Measurements from ENCODE around the gene UIMC1. TPM values are rescaled to one million over a fixed set of nuclear protein-coding genes. Genes with fewer than 3 reads are reported as not detected.

Gene UIMC1
- total RNA-seq, 2 experiments from 2014 or later, result 42.7 to 78.5 TPM

- Histone ChIP-seq H3K79me2 (ENCODE audit: insufficient read depth, low read depth, low read length) (no peaks in the 10 kb centered on the region), H3K27ac (ENCODE audit: low read depth, low read length, poor library complexity, severe bottlenecking) (no peak overlapping the region), H3K4me1 (ENCODE audit: insufficient read depth, low read length, poor library complexity, severe bottlenecking) (no peaks in the 10 kb centered on the region), H3K36me3 (ENCODE audit: insufficient read depth, low read length) (no peaks in the 10 kb centered on the region), H3K4me2 (ENCODE audit: low read length) (no peak overlapping the region), H4K20me1 (ENCODE audit: insufficient read depth, low read length) (no peaks in the 10 kb centered on the region), H3K4me3 (ENCODE audit: low read depth, low read length, poor library complexity, severe bottlenecking) (no peak overlapping the region), H3K9me3 (ENCODE audit: low read length) (no peaks in the 10 kb centered on the region), H2AFZ (ENCODE audit: low read length) (no peak overlapping the region), H3K9me2 (ENCODE audit: insufficient read depth, low read length) (no peaks in the 10 kb centered on the region)
- CTCF ChIA-PET (ENCODE audit: unreplicated experiment), result no interaction called here
- no TSS peak for BruUV-seq (replicated peaks)
- TF ChIP-seq CTCF (conservative IDR thresholded peaks at IDR 0.05; ENCODE audit: low read length), result no peak
- no peak for TF ChIP-seq EZH2phosphoT487 (IDR thresholded peaks at IDR 0.05; ENCODE audit: borderline replicate concordance, low read depth, low read length)
- no peak for DNase-seq (ENCODE audit: low spot score)
- intact Hi-C loops (cut with micrococcal nuclease; ENCODE audit: unreplicated experiment), result no loop called here
- POLR2A ChIA-PET, result no interaction called here
These were observed 130.6 kb downstream of the UIMC1 start for GRCh38 chr5:176875783-176876505.

- no peaks in the 10 kb centered on the region for H3K4me1 ChIP-seq (ENCODE audit: insufficient read depth, low read length, poor library complexity, severe bottlenecking)
- intact Hi-C loops (cut with micrococcal nuclease; ENCODE audit: unreplicated experiment), result no loop called here
- DNase-seq (ENCODE audit: low spot score), result no peak
- no peak overlapping the region for H2AFZ ChIP-seq (ENCODE audit: low read length)
- ChIA-PET CTCF (ENCODE audit: unreplicated experiment) (interaction anchor here (0.6 kb wide), 1 partner anchor 24 kb away, joined by 4 read pairs; the partner anchor contains the start of gene HK3), POLR2A (no interaction called here)
- H4K20me1 ChIP-seq (ENCODE audit: insufficient read depth, low read length), result no peaks in the 10 kb centered on the region
- H3K9me3 ChIP-seq (ENCODE audit: low read length), result no peaks in the 10 kb centered on the region
- H3K4me2 ChIP-seq (ENCODE audit: low read length), result no peak overlapping the region
- H3K27ac ChIP-seq (ENCODE audit: low read depth, low read length, poor library complexity, severe bottlenecking), result no peak overlapping the region
- H3K36me3 ChIP-seq (ENCODE audit: insufficient read depth, low read length), result no peaks in the 10 kb centered on the region
- no peaks in the 10 kb centered on the region for H3K9me2 ChIP-seq (ENCODE audit: insufficient read depth, low read length)
- no peaks in the 10 kb centered on the region for H3K79me2 ChIP-seq (ENCODE audit: insufficient read depth, low read depth, low read length)
- TF ChIP-seq EZH2phosphoT487 (IDR thresholded peaks at IDR 0.05; ENCODE audit: borderline replicate concordance, low read depth, low read length) (no peak), CTCF (conservative IDR thresholded peaks at IDR 0.05; ENCODE audit: low read length) (no peak)
- no TSS peak for BruUV-seq (replicated peaks)
- no peak overlapping the region for H3K4me3 ChIP-seq (ENCODE audit: low read depth, low read length, poor library complexity, severe bottlenecking)
These were observed 131.5 kb downstream of the UIMC1 start for GRCh38 chr5:176875014-176875550.

- H3K9me3 ChIP-seq (ENCODE audit: low read length), result no peaks in the 10 kb centered on the region
- no peak overlapping the region for H3K4me3 ChIP-seq (ENCODE audit: low read depth, low read length, poor library complexity, severe bottlenecking)
- no peaks in the 10 kb centered on the region for H3K79me2 ChIP-seq (ENCODE audit: insufficient read depth, low read depth, low read length)
- no peaks in the 10 kb centered on the region for H3K9me2 ChIP-seq (ENCODE audit: insufficient read depth, low read length)
- no peaks in the 10 kb centered on the region for H3K36me3 ChIP-seq (ENCODE audit: insufficient read depth, low read length)
- no peak overlapping the region for H3K27ac ChIP-seq (ENCODE audit: low read depth, low read length, poor library complexity, severe bottlenecking)
- H4K20me1 ChIP-seq (ENCODE audit: insufficient read depth, low read length), result no peaks in the 10 kb centered on the region
- intact Hi-C loops (cut with micrococcal nuclease; ENCODE audit: unreplicated experiment), result no loop called here
- H2AFZ ChIP-seq (ENCODE audit: low read length), result no peak overlapping the region
- DNase-seq (ENCODE audit: low spot score), result no peak
- CTCF ChIA-PET (ENCODE audit: unreplicated experiment), result no interaction called here
- POLR2A ChIA-PET, result no interaction called here
- H3K4me1 ChIP-seq (ENCODE audit: insufficient read depth, low read length, poor library complexity, severe bottlenecking), result no peaks in the 10 kb centered on the region
- no TSS peak for BruUV-seq (replicated peaks)
- no peak overlapping the region for H3K4me2 ChIP-seq (ENCODE audit: low read length)
- TF ChIP-seq EZH2phosphoT487 (IDR thresholded peaks at IDR 0.05; ENCODE audit: borderline replicate concordance, low read depth, low read length) (no peak), CTCF (conservative IDR thresholded peaks at IDR 0.05; ENCODE audit: low read length) (no peak)
These were observed 132.3 kb downstream of the UIMC1 start for GRCh38 chr5:176874198-176874780.
